Activated B cell treated with CpG ODN at 0.5 μM for 24 hours (primary cell): ENCODE results near the gene MKI67. TPM values are rescaled to one million over a fixed set of nuclear protein-coding genes. Genes with fewer than 3 reads are reported as not detected.

Source experiments
- ATAC-seq: fragments of 200-7000 bp; cut with Tn5 transposase; one replicate; pipeline ENCODE4 v1.10.0; 2021; ENCODE audit warnings: low read depth, mild to moderate bottlenecking, moderate library complexity
- CTCF ChIA-PET: fragments of 350-600 bp; sonication (Branson Sonifier 250); formaldehyde crosslinking; loops from one replicate; lab custom pipeline; 2021; ENCODE audit warnings: antibody characterized with exemption; lab: Charles Lee
- POLR2A ChIA-PET: fragments of 350-600 bp; sonication (Branson Sonifier 250); formaldehyde crosslinking; loops from one replicate; lab custom pipeline; 2021; ENCODE audit warnings: antibody characterized with exemption; lab: Charles Lee
- DNase-seq: peaks from one replicate; pipeline ENCODE4 v3.0.0; 2022
- H3K27ac Mint-ChIP-seq: one replicate; pipeline ENCODE4 v1.8.0; 2020; ENCODE audit warnings: mixed read lengths
- H3K27me3 Mint-ChIP-seq: one replicate; pipeline ENCODE4 v1.8.0; 2021; ENCODE audit warnings: mixed read lengths
- H3K36me3 Mint-ChIP-seq: one replicate; pipeline ENCODE4 v1.8.0; 2021; ENCODE audit warnings: low read depth, mixed read lengths
- H3K4me1 Mint-ChIP-seq: one replicate; pipeline ENCODE4 v1.8.0; 2021; ENCODE audit warnings: mixed read lengths
- H3K4me3 Mint-ChIP-seq: one replicate; pipeline ENCODE4 v1.8.0; 2020; ENCODE audit warnings: mild to moderate bottlenecking, mixed read lengths
- H3K9me3 Mint-ChIP-seq: one replicate; pipeline ENCODE4 v1.8.0; 2020; ENCODE audit warnings: mixed read lengths
- intact Hi-C: fragments of 100-400 bp; cut with micrococcal nuclease; formaldehyde crosslinking; loops from one replicate; pipeline ENCODE4 v1.15.1; 2024
- total RNA-seq: library from RNA; stranded (reverse); gene quantifications from 2 replicates; pipeline ENCODE4 v1.2.3, GENCODE V29; 2022
- TF ChIP-seq, protein P1 (sequence below): fragments of 200-600 bp; IDR thresholded peaks from one replicate; pipeline ENCODE4 v1.8.0; 2022; ENCODE audit warnings: antibody characterized with exemption, mild to moderate bottlenecking

MKI67 gene
- total RNA-seq, 1 donor from 2014 or later = 2.2 TPM

DNA sequence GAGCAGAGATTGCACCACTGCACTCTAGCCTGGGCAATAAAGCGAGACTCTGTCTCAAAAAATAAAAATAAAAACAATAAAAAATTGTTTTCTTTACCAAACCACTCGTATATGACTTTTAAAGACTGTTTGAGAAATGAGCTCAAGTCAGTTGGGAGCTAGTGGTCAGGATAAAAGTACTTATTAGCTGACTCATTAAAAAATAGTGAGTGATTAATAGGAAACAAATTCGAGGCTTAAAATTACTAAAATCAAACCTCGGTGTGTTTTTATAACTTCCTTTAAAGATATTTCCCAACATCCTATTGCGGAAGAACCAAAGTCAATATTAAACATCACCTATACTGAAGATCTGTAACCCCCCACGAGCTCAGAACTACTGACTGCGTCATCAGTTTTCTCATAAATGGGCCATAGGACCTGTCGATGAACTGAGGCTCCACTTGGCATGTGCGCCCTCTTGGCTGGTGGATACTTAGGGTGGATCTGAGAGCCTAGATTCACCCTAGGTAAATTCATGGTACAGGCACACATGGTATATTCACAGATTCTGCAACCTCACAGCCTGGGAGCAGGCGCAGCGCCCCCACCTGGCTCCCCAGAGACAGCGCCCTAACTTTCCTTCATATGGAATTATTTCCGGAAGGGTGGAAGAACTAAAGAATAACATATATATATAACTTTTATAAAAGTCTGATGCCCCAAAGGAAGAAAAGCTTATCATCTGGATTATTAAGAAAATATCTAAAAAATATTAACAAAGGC is 9.2 kb downstream of the MKI67 start:
- ATAC-seq (no peak), DNase-seq (no peak)
- H3K36me3 Mint-ChIP-seq = no peaks in the 10 kb centered on the region
- no peak overlapping the region for H3K27ac Mint-ChIP-seq
- H3K9me3 Mint-ChIP-seq = no peaks in the 10 kb centered on the region
- TF ChIP-seq, protein P1, sequence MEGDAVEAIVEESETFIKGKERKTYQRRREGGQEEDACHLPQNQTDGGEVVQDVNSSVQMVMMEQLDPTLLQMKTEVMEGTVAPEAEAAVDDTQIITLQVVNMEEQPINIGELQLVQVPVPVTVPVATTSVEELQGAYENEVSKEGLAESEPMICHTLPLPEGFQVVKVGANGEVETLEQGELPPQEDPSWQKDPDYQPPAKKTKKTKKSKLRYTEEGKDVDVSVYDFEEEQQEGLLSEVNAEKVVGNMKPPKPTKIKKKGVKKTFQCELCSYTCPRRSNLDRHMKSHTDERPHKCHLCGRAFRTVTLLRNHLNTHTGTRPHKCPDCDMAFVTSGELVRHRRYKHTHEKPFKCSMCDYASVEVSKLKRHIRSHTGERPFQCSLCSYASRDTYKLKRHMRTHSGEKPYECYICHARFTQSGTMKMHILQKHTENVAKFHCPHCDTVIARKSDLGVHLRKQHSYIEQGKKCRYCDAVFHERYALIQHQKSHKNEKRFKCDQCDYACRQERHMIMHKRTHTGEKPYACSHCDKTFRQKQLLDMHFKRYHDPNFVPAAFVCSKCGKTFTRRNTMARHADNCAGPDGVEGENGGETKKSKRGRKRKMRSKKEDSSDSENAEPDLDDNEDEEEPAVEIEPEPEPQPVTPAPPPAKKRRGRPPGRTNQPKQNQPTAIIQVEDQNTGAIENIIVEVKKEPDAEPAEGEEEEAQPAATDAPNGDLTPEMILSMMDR = no peak
- intact Hi-C loops = loop anchor here (5.0 kb wide), 1 partner anchor 40 kb away; no protein-coding TSS in a partner anchor
- ChIA-PET CTCF (no interaction called here), POLR2A (no interaction called here)
- H3K4me3 Mint-ChIP-seq = no peak overlapping the region
- no peaks in the 10 kb centered on the region for H3K27me3 Mint-ChIP-seq
- no peaks in the 10 kb centered on the region for H3K4me1 Mint-ChIP-seq

DNA sequence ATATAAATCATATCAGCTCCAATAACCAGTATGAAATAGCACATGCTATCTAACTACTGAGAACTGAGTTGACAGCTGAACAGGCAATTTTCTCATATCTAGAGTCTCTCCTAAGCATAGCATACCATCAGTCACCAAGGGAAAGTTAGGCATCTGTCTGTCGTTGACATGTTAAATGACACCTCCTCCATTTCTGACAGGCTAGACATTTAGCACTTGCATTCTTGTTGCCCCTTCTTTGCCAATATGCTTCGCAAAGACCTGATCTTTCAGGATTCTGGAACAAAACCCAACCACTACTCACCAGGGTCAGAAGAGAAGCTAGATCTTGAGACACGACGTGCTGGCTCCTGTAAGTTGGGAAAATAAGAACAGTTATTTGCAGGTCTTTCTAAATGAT is 10.0 kb downstream of the MKI67 start:
- no peaks in the 10 kb centered on the region for H3K9me3 Mint-ChIP-seq
- CTCF ChIA-PET = no interaction called here
- POLR2A ChIA-PET = no interaction called here
- H3K4me1 Mint-ChIP-seq = no peaks in the 10 kb centered on the region
- no peaks in the 10 kb centered on the region for H3K36me3 Mint-ChIP-seq
- no peak overlapping the region for H3K4me3 Mint-ChIP-seq
- H3K27me3 Mint-ChIP-seq = no peaks in the 10 kb centered on the region
- no peak overlapping the region for H3K27ac Mint-ChIP-seq
- intact Hi-C loops = loop anchor here (5.0 kb wide), 1 partner anchor 39 kb away; no protein-coding TSS in a partner anchor
- TF ChIP-seq, protein P1 = no peak
- DNase-seq = no peak
- ATAC-seq = no peak

DNA sequence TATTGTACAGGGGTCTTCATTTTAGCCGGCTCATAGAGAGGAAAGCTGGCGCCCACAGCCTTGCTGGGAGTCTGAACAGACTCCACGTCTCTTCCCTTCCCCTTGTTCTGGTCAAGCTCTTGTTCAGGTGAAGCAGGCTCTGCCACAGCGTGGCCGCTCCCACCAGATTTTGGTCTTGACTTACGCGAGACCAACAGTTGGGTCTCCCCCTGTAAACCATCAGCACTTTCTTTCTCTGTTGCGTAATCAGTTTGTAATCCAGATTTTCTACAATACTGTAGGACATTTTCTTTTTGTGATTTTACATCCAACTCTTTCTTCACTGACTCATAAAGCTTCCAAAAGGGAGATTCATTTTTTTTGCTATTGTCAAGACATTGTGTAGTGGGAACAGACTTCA is 10.9 kb downstream of the MKI67 start:
- Mint-ChIP-seq H3K36me3 (no peaks in the 10 kb centered on the region), H3K9me3 (no peaks in the 10 kb centered on the region), H3K4me3 (no peak overlapping the region), H3K27ac (no peak overlapping the region), H3K4me1 (no peaks in the 10 kb centered on the region), H3K27me3 (no peaks in the 10 kb centered on the region)
- ChIA-PET CTCF (interaction anchor here (1.1 kb wide), 1 partner anchor 37 kb away, joined by 3 read pairs; no protein-coding TSS in a partner anchor), POLR2A (no interaction called here)
- ATAC-seq = no peak
- no peak for DNase-seq
- TF ChIP-seq, protein P1 = no peak
- intact Hi-C loops = loop anchor here (5.0 kb wide), 1 partner anchor 38 kb away; no protein-coding TSS in a partner anchor

DNA sequence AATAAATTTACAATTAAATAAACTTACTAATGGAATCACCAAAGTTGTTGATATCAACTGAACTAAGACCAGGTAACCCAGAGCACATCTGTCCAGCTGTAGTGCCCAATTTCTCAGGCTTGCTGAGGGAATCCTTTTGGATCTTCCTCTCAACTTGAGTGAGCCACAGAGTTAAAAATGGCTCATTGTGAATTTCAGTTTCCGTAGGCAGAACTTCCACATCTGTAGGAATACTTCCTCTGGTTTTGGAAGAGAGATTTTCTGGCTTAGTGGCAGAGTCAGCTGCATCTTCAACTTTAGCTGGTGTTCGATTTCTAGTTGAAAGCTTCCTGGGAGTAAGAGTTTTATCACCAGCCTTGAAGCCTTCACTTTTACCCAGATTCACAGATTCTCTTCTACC is 11.3 kb downstream of the MKI67 start:
- no peak overlapping the region for H3K4me3 Mint-ChIP-seq
- no peaks in the 10 kb centered on the region for H3K4me1 Mint-ChIP-seq
- ATAC-seq (no peak), DNase-seq (no peak)
- H3K27me3 Mint-ChIP-seq = no peaks in the 10 kb centered on the region
- H3K9me3 Mint-ChIP-seq = no peaks in the 10 kb centered on the region
- TF ChIP-seq, protein P1 = no peak
- no peaks in the 10 kb centered on the region for H3K36me3 Mint-ChIP-seq
- intact Hi-C loops = loop anchor here (5.0 kb wide), 1 partner anchor 38 kb away; no protein-coding TSS in a partner anchor
- ChIA-PET POLR2A (no interaction called here), CTCF (interaction anchor here (1.0 to 1.1 kb wide), 2 partner anchors 37 to 46 kb away, joined by 3 read pairs; no protein-coding TSS in a partner anchor)
- no peak overlapping the region for H3K27ac Mint-ChIP-seq

DNA sequence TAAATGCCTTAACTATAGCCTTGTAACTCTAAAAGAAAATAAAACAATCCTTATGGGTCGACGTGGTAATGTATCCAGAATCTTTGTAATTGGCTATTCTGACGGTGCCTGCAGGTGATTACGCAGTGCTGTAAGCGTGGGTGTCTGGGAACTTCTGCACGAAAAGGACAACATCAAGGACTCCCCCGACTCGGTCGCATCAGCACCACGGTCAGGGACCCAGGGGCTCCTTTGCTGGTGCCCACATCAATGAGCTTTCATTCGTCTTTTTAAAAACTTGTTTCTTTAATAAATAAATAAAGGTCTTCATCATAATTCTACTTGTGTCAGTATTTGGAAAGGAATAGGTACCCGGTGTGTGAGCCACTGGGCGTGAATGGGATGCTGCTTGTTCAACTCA is 13.2 kb downstream of the MKI67 start:
- intact Hi-C loops = no loop called here
- Mint-ChIP-seq H3K4me3 (no peak overlapping the region), H3K4me1 (no peaks in the 10 kb centered on the region), H3K36me3 (no peaks in the 10 kb centered on the region), H3K9me3 (no peaks in the 10 kb centered on the region), H3K27ac (no peak overlapping the region), H3K27me3 (no peaks in the 10 kb centered on the region)
- DNase-seq (no peak), ATAC-seq (no peak)
- ChIA-PET POLR2A (no interaction called here), CTCF (no interaction called here)
- TF ChIP-seq, protein P1 = no peak
